IPS-15b (cell line): ENCODE measurements around the gene PDE3A.

Experiments
- H3K27me3 ChIP-seq: one replicate; pipeline ENCODE4 v1.6.1; 2013; ENCODE audit warnings: low read length; ENCODE audit not compliant: control insufficient read depth, insufficient read depth
- H3K36me3 ChIP-seq: one replicate; pipeline ENCODE4 v1.6.1; 2013; ENCODE audit warnings: low read length; ENCODE audit not compliant: control insufficient read depth, insufficient read depth
- H3K4me1 ChIP-seq: one replicate; pipeline ENCODE4 v1.6.1; 2013; ENCODE audit warnings: mild to moderate bottlenecking, low read length; ENCODE audit not compliant: control insufficient read depth, insufficient read depth
- H3K4me3 ChIP-seq: one replicate; pipeline ENCODE4 v1.5.1; 2013; ENCODE audit warnings: low read depth, low read length
- H3K9ac ChIP-seq: one replicate; pipeline ENCODE4 v1.6.1; 2013; ENCODE audit warnings: low read depth, mild to moderate bottlenecking, low read length
- H3K9me3 ChIP-seq: one replicate; pipeline ENCODE4 v1.6.1; 2013; ENCODE audit warnings: mild to moderate bottlenecking, low read length; ENCODE audit not compliant: control insufficient read depth, insufficient read depth

PDE3A gene

DNA sequence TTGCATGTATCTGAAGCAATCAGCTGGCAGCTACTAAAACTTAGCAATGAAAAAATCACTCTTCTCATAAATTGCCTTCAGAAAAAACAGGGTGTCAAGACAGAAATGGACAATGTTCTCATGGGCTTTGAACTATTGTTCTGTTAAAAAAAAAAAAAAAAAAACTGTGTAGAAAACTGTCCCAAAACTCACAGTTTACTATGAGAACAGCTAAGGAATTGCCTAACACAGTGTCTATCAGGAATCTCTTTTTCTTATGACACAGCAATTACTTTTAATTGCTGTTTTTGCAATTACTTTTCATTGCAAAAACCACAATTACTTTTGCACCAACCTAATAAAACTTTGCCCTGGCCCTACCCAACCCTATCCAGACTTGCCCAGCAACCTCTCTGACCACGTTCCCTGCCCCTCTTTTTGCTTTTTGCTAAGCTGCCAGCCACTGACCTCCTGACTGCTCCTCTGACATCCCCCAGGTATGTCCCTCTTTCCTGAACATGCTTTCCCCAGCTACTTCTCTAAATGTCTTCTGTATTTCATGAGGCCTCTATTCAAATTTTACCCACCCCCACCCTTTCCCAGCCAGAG is 258.8 kb downstream of the PDE3A start:
- H3K9ac ChIP-seq: no peak overlapping the region
- H3K4me1 ChIP-seq: peaks cover 20% of the 10 kb centered on the region
- no peak overlapping the region for H3K4me3 ChIP-seq
- H3K27me3 ChIP-seq: no peaks in the 10 kb centered on the region
- no peaks in the 10 kb centered on the region for H3K9me3 ChIP-seq
- no peaks in the 10 kb centered on the region for H3K36me3 ChIP-seq

DNA sequence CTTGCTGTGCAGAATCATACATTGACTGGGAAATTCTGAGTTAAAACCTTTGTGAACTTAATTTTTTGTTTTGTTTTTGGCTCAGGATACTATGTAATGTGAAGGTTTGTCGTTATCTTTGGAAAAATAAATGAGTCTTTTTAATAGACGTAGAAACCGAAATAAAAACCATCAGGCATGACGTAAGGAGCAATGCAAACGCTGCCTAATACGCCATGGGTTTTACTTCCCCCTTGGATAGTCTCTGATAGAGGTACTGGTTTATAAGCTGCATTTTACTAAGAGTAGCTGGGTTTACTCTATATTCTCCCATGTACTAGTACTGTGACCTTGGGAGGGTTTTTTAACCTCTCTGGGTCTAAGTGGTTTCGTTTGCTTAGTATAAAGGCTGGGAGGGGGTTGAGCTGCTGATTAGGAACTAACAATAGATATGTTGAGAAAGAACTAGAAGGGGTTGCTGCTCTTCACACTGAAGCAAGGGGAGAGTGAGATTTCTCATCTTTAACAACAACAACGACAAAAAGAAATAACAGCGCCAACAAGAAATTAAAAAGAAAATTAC is 260.0 kb downstream of the PDE3A start:
- H3K9ac ChIP-seq: no peak overlapping the region

DNA sequence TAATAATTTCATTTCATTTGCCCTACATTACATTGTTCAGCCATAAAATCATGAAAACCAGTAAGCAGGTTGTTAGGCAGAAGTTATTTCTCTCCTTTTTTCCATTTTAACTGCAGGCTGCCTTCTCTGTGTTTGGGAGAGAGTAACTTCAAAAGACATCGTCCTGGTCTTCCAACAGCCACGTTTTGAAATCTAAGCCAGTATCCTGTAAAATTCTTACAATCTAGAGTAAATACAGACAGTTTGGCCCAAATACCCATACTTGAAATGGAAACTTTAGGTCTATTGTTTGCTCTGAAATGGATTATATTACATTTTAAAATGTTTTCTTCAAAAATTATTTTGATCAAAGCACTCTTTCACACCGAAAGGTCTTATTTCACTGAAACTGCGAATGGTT is 260.7 kb downstream of the PDE3A start:
- no peak overlapping the region for H3K4me3 ChIP-seq
- H3K9me3 ChIP-seq: no peaks in the 10 kb centered on the region
- H3K36me3 ChIP-seq: no peaks in the 10 kb centered on the region
- peaks cover 20% of the 10 kb centered on the region for H3K4me1 ChIP-seq
- H3K27me3 ChIP-seq: no peaks in the 10 kb centered on the region
- no peak overlapping the region for H3K9ac ChIP-seq

More for the DNA sequence above, 260.0 kb downstream of the PDE3A start:
- no peak overlapping the region for H3K4me3 ChIP-seq
- H3K36me3 ChIP-seq: no peaks in the 10 kb centered on the region
- H3K4me1 ChIP-seq: peaks cover 20% of the 10 kb centered on the region
- H3K27me3 ChIP-seq: no peaks in the 10 kb centered on the region
- no peaks in the 10 kb centered on the region for H3K9me3 ChIP-seq

DNA sequence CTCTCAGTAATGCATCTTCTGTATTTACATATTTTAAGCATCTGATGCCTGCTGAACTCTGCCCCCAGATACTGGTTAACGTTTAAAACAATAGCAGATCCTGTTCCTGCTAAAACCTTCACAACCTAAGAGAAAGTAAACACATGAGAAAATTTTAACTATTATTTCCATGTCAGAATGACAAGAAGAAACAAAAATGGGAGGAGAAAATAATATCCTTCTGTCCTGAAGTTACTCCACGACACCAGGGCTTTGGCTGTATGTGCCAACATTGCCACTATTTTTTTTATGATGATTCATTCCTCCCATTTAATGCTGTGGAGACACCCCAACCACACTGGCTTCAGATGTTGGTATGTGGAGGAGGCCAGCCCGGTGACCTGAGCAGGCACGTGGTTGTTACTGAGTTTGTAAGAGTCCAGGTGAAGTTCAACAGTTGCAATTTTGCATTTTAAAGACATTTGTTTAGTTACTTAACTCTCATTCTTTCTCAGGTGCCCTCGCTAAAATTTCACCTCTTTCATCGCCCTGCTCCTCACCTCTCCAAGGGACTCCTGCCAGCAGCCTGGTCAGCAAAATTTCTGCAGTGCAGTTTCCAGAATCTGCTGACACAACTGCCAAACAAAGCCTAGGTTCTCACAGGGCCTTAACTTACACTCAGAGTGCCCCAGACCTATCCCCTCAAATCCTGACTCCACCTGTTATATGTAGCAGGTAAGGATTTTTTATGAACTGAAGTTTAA is 261.2 kb downstream of the PDE3A start:
- Histone ChIP-seq H3K9me3 (no peaks in the 10 kb centered on the region), H3K4me3 (no peak overlapping the region), H3K9ac (no peak overlapping the region), H3K27me3 (no peaks in the 10 kb centered on the region), H3K36me3 (no peaks in the 10 kb centered on the region), H3K4me1 (peaks cover 20% of the 10 kb centered on the region)

DNA sequence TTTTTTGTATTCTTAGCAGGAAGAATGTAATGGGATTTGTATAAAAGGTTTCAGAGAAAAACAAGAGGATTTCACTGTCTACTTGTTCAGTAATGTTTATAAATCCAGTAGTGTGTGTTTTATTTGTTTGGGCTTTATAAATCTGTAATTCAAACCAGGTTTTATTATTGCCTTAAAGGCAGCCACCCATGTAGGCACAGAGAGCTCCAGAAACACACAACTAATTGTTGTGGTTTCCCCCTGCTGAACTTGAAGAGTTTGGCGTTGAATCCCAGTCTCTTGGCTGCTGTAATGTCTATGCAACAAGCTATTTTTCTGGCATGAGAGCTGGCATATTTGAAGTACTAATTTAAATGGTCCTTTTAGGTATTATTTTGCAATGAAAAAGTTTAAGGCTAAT is 263.4 kb downstream of the PDE3A start:
- H3K36me3 ChIP-seq: no peaks in the 10 kb centered on the region
- no peaks in the 10 kb centered on the region for H3K27me3 ChIP-seq
- peaks cover 20% of the 10 kb centered on the region for H3K4me1 ChIP-seq
- H3K4me3 ChIP-seq: no peak overlapping the region
- H3K9ac ChIP-seq: no peak overlapping the region
- no peaks in the 10 kb centered on the region for H3K9me3 ChIP-seq

DNA sequence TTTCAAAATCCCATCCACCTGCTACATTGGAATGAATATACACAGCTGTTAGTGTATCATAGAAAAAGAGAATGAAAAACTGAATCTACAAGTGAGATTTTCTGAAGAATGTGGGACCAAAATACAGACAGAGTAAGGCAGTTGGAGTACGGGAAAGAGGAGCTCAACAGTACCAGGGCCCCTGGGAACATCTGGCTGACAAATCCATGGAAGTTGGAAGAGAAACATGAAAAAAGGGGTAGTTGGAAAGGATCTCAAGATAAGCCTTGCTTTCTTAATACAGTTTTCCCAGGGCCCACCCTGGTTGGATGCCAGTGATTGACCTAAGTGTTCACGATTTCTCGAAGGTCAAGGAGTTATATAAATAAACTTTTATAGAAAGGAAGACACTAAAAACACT is 272.8 kb downstream of the PDE3A start:
- Histone ChIP-seq H3K36me3 (no peaks in the 10 kb centered on the region), H3K9ac (no peak overlapping the region), H3K27me3 (no peaks in the 10 kb centered on the region), H3K4me1 (no peaks in the 10 kb centered on the region), H3K9me3 (no peaks in the 10 kb centered on the region), H3K4me3 (no peak overlapping the region)

DNA sequence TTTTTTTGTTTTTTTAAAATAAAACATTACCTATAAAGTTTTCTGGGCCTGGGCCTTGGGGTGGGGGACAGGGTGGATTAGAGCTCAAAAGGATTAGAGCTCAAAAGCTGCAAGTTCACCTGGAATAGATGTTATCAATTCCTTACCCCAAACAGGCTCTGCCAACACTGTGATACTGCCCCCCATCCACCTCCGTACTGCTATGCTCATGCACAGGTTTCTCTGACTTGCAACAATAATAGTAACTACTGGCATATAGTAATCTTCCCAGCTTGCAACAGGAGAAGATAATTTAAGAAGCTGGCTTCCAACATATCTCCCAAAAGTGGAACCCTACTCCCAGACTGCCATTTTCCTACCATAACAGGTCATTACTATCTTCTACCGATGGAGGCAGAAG is 275.5 kb downstream of the PDE3A start:
- Histone ChIP-seq H3K9me3 (no peaks in the 10 kb centered on the region), H3K4me3 (no peak overlapping the region), H3K36me3 (no peaks in the 10 kb centered on the region), H3K27me3 (no peaks in the 10 kb centered on the region), H3K4me1 (no peaks in the 10 kb centered on the region), H3K9ac (no peak overlapping the region)

DNA sequence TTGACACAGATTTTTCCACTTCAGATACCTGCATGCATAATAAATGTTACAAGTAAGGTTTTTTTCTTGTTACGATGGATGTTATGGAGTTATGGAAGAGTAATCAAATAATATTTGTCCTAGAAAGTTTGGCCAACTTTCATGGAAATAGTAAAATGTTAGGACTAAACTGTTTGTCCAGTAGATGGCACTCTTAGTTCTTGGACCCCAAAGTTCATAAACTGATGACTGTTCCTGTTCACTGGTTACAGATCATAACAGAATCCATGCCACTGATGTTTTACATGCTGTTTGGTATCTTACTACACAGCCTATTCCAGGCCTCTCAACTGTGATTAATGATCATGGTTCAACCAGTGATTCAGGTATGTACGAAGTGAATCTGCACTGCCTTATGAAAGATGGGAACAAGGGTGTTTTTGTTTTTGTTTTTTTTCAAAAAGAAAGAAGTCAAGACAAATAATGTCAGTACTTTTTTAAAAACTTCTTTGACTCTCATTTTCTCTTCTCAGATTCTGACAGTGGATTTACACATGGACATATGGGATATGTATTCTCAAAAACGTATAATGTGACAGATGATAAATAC is 278.0 kb downstream of the PDE3A start:
- no peak overlapping the region for H3K9ac ChIP-seq
- no peaks in the 10 kb centered on the region for H3K4me1 ChIP-seq
- H3K27me3 ChIP-seq: no peaks in the 10 kb centered on the region
- no peak overlapping the region for H3K4me3 ChIP-seq
- no peaks in the 10 kb centered on the region for H3K9me3 ChIP-seq
- no peaks in the 10 kb centered on the region for H3K36me3 ChIP-seq

DNA sequence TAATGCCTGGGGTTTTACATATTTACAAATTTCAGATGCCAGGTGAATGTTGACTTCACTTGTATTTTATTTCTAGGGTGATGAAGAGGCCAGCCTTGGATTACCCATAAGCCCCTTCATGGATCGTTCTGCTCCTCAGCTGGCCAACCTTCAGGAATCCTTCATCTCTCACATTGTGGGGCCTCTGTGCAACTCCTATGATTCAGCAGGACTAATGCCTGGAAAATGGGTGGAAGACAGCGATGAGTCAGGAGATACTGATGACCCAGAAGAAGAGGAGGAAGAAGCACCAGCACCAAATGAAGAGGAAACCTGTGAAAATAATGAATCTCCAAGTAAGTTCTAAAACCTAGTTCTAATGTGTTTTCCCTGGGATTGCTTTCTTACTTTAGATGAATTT is 285.5 kb downstream of the PDE3A start:
- H3K27me3 ChIP-seq: no peaks in the 10 kb centered on the region
- no peaks in the 10 kb centered on the region for H3K9me3 ChIP-seq
- no peak overlapping the region for H3K9ac ChIP-seq
- H3K4me1 ChIP-seq: peaks cover 2% of the 10 kb centered on the region
- no peak overlapping the region for H3K4me3 ChIP-seq
- no peaks in the 10 kb centered on the region for H3K36me3 ChIP-seq

DNA sequence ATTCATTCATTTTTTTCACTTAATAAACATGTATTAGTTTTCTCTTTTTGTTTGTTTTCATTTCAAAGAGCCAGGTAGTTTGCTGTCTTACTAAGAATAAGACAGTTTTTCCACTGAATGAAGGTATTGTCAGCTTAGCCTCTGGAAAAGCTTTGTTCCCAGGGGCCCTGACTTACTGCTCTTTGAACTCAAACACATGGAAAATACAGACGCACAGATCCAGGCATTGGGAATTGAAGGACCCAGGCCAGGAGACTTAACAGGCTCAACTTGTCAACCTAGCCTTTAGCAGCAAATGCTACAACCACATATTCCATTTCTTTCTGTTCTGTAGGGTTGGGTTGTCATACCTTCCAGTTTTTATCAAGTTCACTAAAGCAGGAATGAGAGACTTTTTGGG is 288.3 kb downstream of the PDE3A start:
- peaks cover 12% of the 10 kb centered on the region for H3K9me3 ChIP-seq
- no peak overlapping the region for H3K4me3 ChIP-seq
- peaks cover 2% of the 10 kb centered on the region for H3K4me1 ChIP-seq
- peaks cover 7% of the 10 kb centered on the region for H3K36me3 ChIP-seq
- H3K9ac ChIP-seq: no peak overlapping the region
- no peaks in the 10 kb centered on the region for H3K27me3 ChIP-seq

DNA sequence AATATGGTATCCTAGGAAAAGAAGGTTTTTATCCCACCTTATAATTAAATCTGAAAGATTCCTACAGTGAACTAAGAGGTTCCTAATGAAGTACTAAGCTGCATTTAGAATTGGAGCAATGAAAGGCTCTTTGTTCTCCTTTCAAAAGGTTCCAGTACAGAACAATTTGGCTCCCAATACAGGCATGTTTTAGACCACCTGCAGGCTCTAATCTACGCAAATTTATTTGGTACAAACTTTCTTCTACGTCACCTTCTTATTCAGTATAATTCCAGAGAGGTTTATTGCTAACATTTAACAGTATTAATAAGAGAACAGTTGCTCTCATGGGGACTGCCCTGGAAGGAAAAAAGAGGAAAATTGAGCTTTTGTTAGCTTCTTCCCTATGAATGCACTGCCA is 289.2 kb downstream of the PDE3A start:
- H3K9me3 ChIP-seq: peaks cover 20% of the 10 kb centered on the region
- no peak overlapping the region for H3K4me3 ChIP-seq
- H3K4me1 ChIP-seq: peaks cover 2% of the 10 kb centered on the region
- peaks cover 8% of the 10 kb centered on the region for H3K36me3 ChIP-seq
- no peak overlapping the region for H3K9ac ChIP-seq
- H3K27me3 ChIP-seq: no peaks in the 10 kb centered on the region

DNA sequence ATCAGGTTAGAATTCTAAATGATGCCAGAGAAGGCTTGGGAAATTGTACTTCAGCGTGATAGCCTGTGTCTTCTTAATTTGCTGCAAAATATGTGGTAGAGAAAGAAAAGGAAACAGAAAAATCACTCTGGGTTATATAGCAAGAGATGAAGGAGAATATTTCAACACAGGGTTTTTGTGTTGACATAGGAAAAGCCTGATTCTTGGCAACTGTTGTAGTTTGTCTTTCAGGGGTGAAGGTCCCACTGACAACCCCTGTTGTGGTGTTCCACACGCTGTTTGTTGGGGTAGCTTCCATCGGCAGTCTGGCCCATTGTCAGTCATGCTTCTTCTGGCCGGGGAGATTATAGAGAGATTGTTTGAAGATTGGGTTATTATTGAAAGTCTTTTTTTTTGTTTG is 313.0 kb downstream of the PDE3A start:
- H3K36me3 ChIP-seq: no peaks in the 10 kb centered on the region
- H3K9ac ChIP-seq: no peak overlapping the region
- no peak overlapping the region for H3K4me3 ChIP-seq
- H3K4me1 ChIP-seq: no peaks in the 10 kb centered on the region
- no peaks in the 10 kb centered on the region for H3K27me3 ChIP-seq
- no peaks in the 10 kb centered on the region for H3K9me3 ChIP-seq
